Measurements from ENCODE around the gene TMTC1.
"Not testable (repeated sequence)": the region's sequence is repeated elsewhere in the genome, so short reads cannot be mapped to it uniquely, and the experiment has no call there.

TMTC1 gene

DNA sequence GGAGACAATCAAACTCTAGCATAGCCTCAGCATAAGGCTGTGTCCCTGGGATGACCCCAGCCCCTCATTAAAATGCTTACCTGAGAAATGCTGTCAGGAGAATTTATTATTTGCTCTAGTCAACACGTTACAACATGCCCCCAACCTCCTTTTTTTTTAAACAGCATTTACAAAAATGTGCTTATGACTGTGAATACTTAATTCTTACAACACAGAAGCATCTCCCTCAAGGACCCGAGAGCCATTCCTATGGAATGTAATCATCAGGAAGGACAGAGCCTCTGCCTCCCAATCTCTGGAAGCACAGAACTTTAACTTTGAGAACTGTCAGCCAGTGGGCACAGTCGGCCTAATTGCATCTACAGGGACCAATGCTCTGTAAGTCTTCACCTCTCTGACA is 149.7 kb downstream of the TMTC1 start:
- H3K4me3 ChIP-seq (ENCODE audit: low read depth, low read length), result no peak overlapping the region
- peak overlapping the region; percentile 55 for H3K27ac ChIP-seq
- no peaks in the 10 kb centered on the region for H3K27me3 ChIP-seq (ENCODE audit: control insufficient read depth, insufficient read depth, low read length)
- H3K9me3 ChIP-seq (ENCODE audit: control insufficient read depth, low read length), result no peaks in the 10 kb centered on the region
- peak overlapping the region; percentile 12 for H2AFZ ChIP-seq
- peaks cover 7% of the 10 kb centered on the region for H3K79me2 ChIP-seq
- H3K9ac ChIP-seq, result no peak overlapping the region
- H3K4me2 ChIP-seq (ENCODE audit: low read length), result no peak overlapping the region
- TF ChIP-seq, protein P1, sequence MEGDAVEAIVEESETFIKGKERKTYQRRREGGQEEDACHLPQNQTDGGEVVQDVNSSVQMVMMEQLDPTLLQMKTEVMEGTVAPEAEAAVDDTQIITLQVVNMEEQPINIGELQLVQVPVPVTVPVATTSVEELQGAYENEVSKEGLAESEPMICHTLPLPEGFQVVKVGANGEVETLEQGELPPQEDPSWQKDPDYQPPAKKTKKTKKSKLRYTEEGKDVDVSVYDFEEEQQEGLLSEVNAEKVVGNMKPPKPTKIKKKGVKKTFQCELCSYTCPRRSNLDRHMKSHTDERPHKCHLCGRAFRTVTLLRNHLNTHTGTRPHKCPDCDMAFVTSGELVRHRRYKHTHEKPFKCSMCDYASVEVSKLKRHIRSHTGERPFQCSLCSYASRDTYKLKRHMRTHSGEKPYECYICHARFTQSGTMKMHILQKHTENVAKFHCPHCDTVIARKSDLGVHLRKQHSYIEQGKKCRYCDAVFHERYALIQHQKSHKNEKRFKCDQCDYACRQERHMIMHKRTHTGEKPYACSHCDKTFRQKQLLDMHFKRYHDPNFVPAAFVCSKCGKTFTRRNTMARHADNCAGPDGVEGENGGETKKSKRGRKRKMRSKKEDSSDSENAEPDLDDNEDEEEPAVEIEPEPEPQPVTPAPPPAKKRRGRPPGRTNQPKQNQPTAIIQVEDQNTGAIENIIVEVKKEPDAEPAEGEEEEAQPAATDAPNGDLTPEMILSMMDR (IDR thresholded peaks at IDR 0.05), result no peak
- H3K4me1 ChIP-seq, result peaks cover 17% of the 10 kb centered on the region
- no peaks in the 10 kb centered on the region for H3K36me3 ChIP-seq (ENCODE audit: control insufficient read depth, insufficient read depth, low read length)

DNA sequence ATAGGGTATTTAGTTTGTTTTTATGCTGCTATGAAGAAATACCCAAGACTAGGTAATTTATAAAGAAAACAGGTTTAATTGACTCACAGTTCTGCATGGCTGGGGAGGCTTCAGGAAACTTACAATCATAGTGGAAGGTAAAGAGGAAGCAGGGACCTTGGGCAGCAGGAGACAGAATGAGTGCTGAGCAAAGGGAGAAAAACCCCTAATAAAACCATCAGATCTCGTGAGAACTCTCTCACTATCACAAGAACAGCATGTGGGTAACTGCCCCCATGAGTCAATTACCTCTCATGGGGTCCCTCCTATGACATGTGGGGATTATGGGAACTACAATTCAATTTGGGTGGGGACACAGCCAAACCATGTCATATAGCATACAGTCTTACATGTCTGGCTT is 153.6 kb downstream of the TMTC1 start:
- not testable (repeated sequence) for H3K4me2 ChIP-seq (ENCODE audit: low read length); H3K36me3 ChIP-seq (ENCODE audit: control insufficient read depth, insufficient read depth, low read length); H3K27ac ChIP-seq; H3K9me3 ChIP-seq (ENCODE audit: control insufficient read depth, low read length); H3K27me3 ChIP-seq (ENCODE audit: control insufficient read depth, insufficient read depth, low read length); H3K79me2 ChIP-seq; H3K4me3 ChIP-seq (ENCODE audit: low read depth, low read length); H2AFZ ChIP-seq; H3K9ac ChIP-seq
- H3K4me1 ChIP-seq, result peaks cover 16% of the 10 kb centered on the region

DNA sequence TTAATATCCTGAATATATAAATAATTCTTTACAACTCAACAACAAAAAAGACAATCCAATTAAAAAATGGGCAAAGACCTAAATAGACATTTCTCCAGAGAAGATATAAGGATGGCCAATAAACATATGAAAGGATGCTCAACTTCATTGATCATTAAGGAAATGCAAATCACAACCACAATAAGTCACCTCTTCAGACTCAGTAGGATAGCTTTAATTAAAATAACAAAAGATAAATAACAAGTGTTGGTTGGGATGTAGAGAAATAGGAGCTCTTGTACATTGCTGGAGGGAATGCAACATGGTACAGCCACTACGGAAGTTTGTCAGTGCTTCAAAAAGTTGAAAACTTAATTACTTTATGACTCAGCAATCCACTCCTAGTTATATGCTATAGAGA is 156.5 kb downstream of the TMTC1 start:
- Histone ChIP-seq H2AFZ (no peak overlapping the region), H3K27ac (no peak overlapping the region), H3K4me1 (peaks cover 17% of the 10 kb centered on the region), H3K36me3 (ENCODE audit: control insufficient read depth, insufficient read depth, low read length) (no peaks in the 10 kb centered on the region), H3K4me3 (ENCODE audit: low read depth, low read length) (no peak overlapping the region), H3K9me3 (ENCODE audit: control insufficient read depth, low read length) (no peaks in the 10 kb centered on the region), H3K79me2 (no peaks in the 10 kb centered on the region), H3K9ac (no peak overlapping the region), H3K27me3 (ENCODE audit: control insufficient read depth, insufficient read depth, low read length) (no peaks in the 10 kb centered on the region), H3K4me2 (ENCODE audit: low read length) (no peak overlapping the region)
- TF ChIP-seq, protein P1 (IDR thresholded peaks at IDR 0.05), result no peak

DNA sequence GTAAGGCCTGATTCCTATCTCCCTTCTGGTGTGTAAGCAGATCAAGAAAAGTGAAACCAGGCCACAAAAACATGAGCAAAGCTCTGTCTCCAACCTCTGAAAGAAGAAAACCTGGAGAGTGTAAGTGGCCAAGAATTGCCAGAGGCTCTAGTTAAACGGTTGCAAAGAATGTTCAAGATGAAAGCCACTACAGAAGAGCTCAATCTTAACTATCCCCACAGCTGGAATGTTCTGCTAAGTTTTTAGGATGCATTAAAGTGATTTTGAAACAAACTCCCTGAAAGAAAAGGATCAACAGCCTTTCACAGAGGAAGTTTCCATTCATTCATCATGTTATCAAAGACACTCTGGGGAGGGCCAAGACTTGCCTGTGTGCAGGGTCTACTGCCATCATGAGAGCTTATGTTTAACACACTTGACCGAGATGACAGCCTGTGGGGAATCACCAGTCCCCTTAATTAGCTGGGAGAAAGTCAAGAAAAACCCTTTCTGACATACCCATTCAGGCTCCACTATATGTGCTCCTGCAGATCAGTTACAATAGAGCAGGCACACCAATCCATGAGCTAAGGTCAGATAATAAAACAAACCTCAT is 158.3 kb downstream of the TMTC1 start:
- peaks cover 17% of the 10 kb centered on the region for H3K4me1 ChIP-seq
- peak overlapping the region; percentile 81 for H3K27ac ChIP-seq
- no peaks in the 10 kb centered on the region for H3K9me3 ChIP-seq (ENCODE audit: control insufficient read depth, low read length)
- H3K27me3 ChIP-seq (ENCODE audit: control insufficient read depth, insufficient read depth, low read length), result no peaks in the 10 kb centered on the region
- H3K4me2 ChIP-seq (ENCODE audit: low read length), result peak overlapping the region; percentile 42
- no peaks in the 10 kb centered on the region for H3K79me2 ChIP-seq
- H2AFZ ChIP-seq, result peak overlapping the region; percentile 59
- no peaks in the 10 kb centered on the region for H3K36me3 ChIP-seq (ENCODE audit: control insufficient read depth, insufficient read depth, low read length)
- H3K4me3 ChIP-seq (ENCODE audit: low read depth, low read length), result no peak overlapping the region
- TF ChIP-seq, protein P1 (IDR thresholded peaks at IDR 0.05), result no peak
- no peak overlapping the region for H3K9ac ChIP-seq

DNA sequence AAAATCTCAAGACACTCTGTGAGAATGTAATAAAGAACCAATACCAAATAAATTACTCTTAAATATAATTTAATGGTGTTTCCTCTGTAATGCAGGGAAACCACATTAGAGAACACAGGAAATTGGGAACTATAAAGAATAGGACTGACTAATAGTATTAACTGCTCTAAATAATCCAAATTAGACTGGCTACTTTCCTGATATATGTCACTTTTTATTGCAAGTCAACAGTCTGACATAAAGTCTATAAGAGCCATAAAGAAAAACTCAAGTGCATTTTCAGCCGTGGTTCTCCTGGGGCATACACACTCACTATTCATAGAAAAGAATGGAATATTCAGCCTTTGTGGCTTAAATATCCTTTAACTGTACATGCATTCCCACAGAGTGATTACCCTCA is 161.5 kb downstream of the TMTC1 start:
- Histone ChIP-seq H3K9ac (no peak overlapping the region), H3K4me3 (ENCODE audit: low read depth, low read length) (no peak overlapping the region), H3K79me2 (peaks cover 4% of the 10 kb centered on the region), H3K27me3 (ENCODE audit: control insufficient read depth, insufficient read depth, low read length) (no peaks in the 10 kb centered on the region), H3K9me3 (ENCODE audit: control insufficient read depth, low read length) (no peaks in the 10 kb centered on the region), H3K27ac (no peak overlapping the region), H3K36me3 (ENCODE audit: control insufficient read depth, insufficient read depth, low read length) (no peaks in the 10 kb centered on the region), H3K4me2 (ENCODE audit: low read length) (no peak overlapping the region), H3K4me1 (peaks cover 25% of the 10 kb centered on the region), H2AFZ (no peak overlapping the region)
- TF ChIP-seq, protein P1 (IDR thresholded peaks at IDR 0.05), result no peak
